NB4 (cell line): ENCODE measurements around the gene GSK3B.
"Not testable (repeated sequence)": the region's sequence is repeated elsewhere in the genome, so short reads cannot be mapped to it uniquely, and the experiment has no call there.

Experiments used
- DNase-seq: peaks from one replicate; pipeline ENCODE4 v3.0.0; 2010; ENCODE audit warnings: low read depth
- H3K4me3 ChIP-seq: one replicate; pipeline ENCODE4 v1.5.1; 2011; ENCODE audit warnings: mild to moderate bottlenecking, low read depth, low read length, moderate library complexity
- MAX ChIP-seq: IDR thresholded peaks from 2 replicates; pipeline ENCODE4 v1.6.1; 2011; ENCODE audit warnings: low read depth, low read length
- MYC ChIP-seq: IDR thresholded peaks from 2 replicates; pipeline ENCODE4 v1.6.1; 2011; ENCODE audit warnings: low read depth, low read length
- POLR2A ChIP-seq: IDR thresholded peaks from 2 replicates; pipeline ENCODE4 v1.6.1; 2011; ENCODE audit warnings: mild to moderate bottlenecking; ENCODE audit not compliant: insufficient read length; ENCODE audit errors: extremely low read depth
- TF ChIP-seq, protein P1 (sequence below): IDR thresholded peaks from one replicate; pipeline ENCODE4 v1.5.1; 2012; ENCODE audit warnings: low read depth, low read length

The GSK3B gene

GRCh38 chr3:119899192-119899511, 195.1 kb downstream of the GSK3B start:
- no peak overlapping the region for H3K4me3 ChIP-seq
- TF ChIP-seq POLR2A = no peak
- TF ChIP-seq MYC = no peak
- TF ChIP-seq, protein P1, sequence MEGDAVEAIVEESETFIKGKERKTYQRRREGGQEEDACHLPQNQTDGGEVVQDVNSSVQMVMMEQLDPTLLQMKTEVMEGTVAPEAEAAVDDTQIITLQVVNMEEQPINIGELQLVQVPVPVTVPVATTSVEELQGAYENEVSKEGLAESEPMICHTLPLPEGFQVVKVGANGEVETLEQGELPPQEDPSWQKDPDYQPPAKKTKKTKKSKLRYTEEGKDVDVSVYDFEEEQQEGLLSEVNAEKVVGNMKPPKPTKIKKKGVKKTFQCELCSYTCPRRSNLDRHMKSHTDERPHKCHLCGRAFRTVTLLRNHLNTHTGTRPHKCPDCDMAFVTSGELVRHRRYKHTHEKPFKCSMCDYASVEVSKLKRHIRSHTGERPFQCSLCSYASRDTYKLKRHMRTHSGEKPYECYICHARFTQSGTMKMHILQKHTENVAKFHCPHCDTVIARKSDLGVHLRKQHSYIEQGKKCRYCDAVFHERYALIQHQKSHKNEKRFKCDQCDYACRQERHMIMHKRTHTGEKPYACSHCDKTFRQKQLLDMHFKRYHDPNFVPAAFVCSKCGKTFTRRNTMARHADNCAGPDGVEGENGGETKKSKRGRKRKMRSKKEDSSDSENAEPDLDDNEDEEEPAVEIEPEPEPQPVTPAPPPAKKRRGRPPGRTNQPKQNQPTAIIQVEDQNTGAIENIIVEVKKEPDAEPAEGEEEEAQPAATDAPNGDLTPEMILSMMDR = no peak
- TF ChIP-seq MAX = no peak
- DNase-seq = no peak

- H3K4me3 ChIP-seq = no peak overlapping the region
- DNase-seq = no peak
- no peak for TF ChIP-seq MYC
- no peak for TF ChIP-seq MAX
- TF ChIP-seq POLR2A = no peak
- TF ChIP-seq, protein P1 = no peak
Observed at GRCh38 chr3:119898478-119899191, 195.6 kb downstream of the GSK3B start.

DNA sequence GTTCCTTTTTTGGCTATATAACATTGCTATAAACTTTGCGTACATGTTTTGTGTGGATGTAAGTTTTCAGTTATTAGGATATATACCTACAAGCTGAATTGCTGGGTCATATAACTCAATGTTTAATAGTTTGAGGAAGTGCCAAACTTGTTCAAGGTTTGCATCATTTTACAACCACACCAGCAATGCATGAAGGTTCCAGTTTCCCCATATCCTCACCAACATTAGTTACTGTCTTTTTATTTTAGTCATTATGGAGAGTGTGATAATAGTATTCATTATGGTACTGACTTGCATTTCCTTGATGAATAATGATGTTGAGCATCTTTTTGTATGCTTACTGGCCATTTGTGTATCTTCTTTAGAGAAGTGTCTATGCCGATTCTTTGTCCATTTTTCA, 200.1 kb downstream of the GSK3B start:
- peak; percentile 57 for DNase-seq
- H3K4me3 ChIP-seq = no peak overlapping the region

DNA sequence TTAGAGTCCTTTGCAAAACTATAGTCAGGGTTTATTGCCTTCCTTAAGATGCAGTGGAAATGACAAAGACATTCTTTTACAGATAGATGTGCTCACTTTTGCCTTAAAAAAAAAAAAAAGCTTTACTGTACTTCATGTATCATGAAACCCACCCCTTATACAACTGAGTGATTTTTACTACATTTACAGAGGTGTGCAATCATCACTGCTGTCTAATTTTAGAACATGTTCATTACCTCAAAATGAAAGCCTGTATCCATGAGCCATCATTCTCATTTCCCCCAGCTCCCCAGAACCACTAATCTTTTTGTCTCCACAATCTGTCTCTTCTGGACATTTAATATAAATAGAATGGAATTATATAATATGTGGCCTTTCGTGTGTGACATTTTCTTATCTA, 200.5 kb downstream of the GSK3B start:
- DNase-seq = no peak
- TF ChIP-seq POLR2A (no peak), MYC (no peak), MAX (no peak)
- TF ChIP-seq, protein P1 = no peak
- H3K4me3 ChIP-seq = no peak overlapping the region

More for the DNA sequence above, 200.1 kb downstream of the GSK3B start:
- no peak for TF ChIP-seq POLR2A
- TF ChIP-seq MYC = no peak
- TF ChIP-seq, protein P1 = no peak
- no peak for TF ChIP-seq MAX

- peak; percentile 73 for DNase-seq
- TF ChIP-seq, protein P1 = peak; percentile 46
- TF ChIP-seq MYC (no peak), POLR2A (no peak), MAX (no peak)
- no peak overlapping the region for H3K4me3 ChIP-seq
Observed at GRCh38 chr3:119891944-119892721, 202.1 kb downstream of the GSK3B start.

- not testable (repeated sequence) for H3K4me3 ChIP-seq
Observed at GRCh38 chr3:119888681-119889080, 205.6 kb downstream of the GSK3B start.

More at GRCh38 chr3:119888681-119889080, 205.6 kb downstream of the GSK3B start:
- not testable (repeated sequence) for DNase-seq
